HG02759 (cell line): ENCODE measurements around the gene PHACTR2.

ENCODE experiments used
- ATAC-seq: cut with Tn5 transposase; IDR thresholded peaks from one replicate; pipeline ENCODE4 v1.9.1; 2021; ENCODE audit warnings: mild to moderate bottlenecking, moderate library complexity; ENCODE audit not compliant: unreplicated experiment

PHACTR2 gene

GRCh38 chr6:143739341-143739851, 61.6 kb downstream of the PHACTR2 start:
- no peak for ATAC-seq

GRCh38 chr6:143740213-143740612, 62.4 kb downstream of the PHACTR2 start:
- ATAC-seq = no peak

GRCh38 chr6:143741480-143741879, 63.7 kb downstream of the PHACTR2 start:
- ATAC-seq = no peak

GRCh38 chr6:143742070-143742954, 64.5 kb downstream of the PHACTR2 start:
- ATAC-seq = no peak

- ATAC-seq = no peak
These were observed 65.1 kb downstream of the PHACTR2 start for GRCh38 chr6:143742955-143743255.

GRCh38 chr6:143743301-143744166, 65.8 kb downstream of the PHACTR2 start:
- ATAC-seq = no peak

GRCh38 chr6:143744551-143745165, 66.9 kb downstream of the PHACTR2 start:
- ATAC-seq = no peak

GRCh38 chr6:143745166-143746133, 67.7 kb downstream of the PHACTR2 start:
- no peak for ATAC-seq

- ATAC-seq = no peak
These were observed 68.7 kb downstream of the PHACTR2 start for GRCh38 chr6:143746202-143747119.

GRCh38 chr6:143747347-143747842, 69.6 kb downstream of the PHACTR2 start:
- ATAC-seq = no peak

- ATAC-seq = no peak
These were observed 72.1 kb downstream of the PHACTR2 start for GRCh38 chr6:143749891-143750290.

- ATAC-seq = no peak
These were observed 73.1 kb downstream of the PHACTR2 start for GRCh38 chr6:143750877-143751276.

- ATAC-seq = no peak
These were observed 74.7 kb downstream of the PHACTR2 start for GRCh38 chr6:143752459-143752858.

- no peak for ATAC-seq
These were observed 75.9 kb downstream of the PHACTR2 start for GRCh38 chr6:143753678-143754077.

- no peak for ATAC-seq
These were observed 76.4 kb downstream of the PHACTR2 start for GRCh38 chr6:143754204-143754603.

- no peak for ATAC-seq
These were observed 77.6 kb downstream of the PHACTR2 start for GRCh38 chr6:143755301-143755744.

GRCh38 chr6:143757346-143757832, 79.6 kb downstream of the PHACTR2 start:
- no peak for ATAC-seq

GRCh38 chr6:143758551-143758950, 80.8 kb downstream of the PHACTR2 start:
- no peak for ATAC-seq

GRCh38 chr6:143759666-143760065, 81.9 kb downstream of the PHACTR2 start:
- ATAC-seq = no peak
